ENCODE data around the gene SPC24. TPM values are rescaled to one million over a fixed set of nuclear protein-coding genes. Genes with fewer than 3 reads are reported as not detected.

The SPC24 gene
- total and polyA plus RNA-seq, 9 donors = 0.47 to 2.7 (median 0.99) TPM; not detected in 1

DNA sequence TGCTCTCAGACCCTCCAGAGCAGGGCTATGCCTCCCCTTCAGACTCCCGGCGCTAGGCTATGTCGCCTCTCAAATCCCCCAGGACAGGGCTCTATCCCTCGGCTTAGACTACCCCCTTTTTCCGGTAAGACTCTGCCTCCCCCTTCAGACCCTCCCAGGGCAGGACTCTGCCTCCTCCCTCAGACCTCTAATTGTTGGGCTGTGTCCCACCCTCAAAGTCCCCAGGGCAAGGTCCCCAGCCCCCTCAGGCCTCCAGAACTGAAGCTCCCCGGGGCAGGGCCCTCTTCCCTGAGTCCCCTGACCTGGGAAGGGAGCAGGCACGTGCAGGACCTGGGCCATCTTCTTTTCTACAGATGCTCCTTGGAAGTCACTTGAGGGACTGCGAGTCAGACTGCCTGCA lies 38.6 kb upstream of the SPC24 start:
- 31 to 35% (median 31%) methylated on average over 7 to 8 of the region's 8 CpGs for WGBS, 3 donors
- H3K27me3 ChIP-seq = no peaks in the 10 kb centered on the region
- intact Hi-C loops (cut with DNase I) = no loop called here
- DNase-seq = no peak
- H3K36me3 ChIP-seq = no peaks in the 10 kb centered on the region
- H3K27ac ChIP-seq = peak overlapping the region; percentile 76 to 86
- peak overlapping the region; percentile 91 for H3K4me3 ChIP-seq
- H3K4me1 ChIP-seq (ENCODE audit: insufficient read depth) = peaks cover 21% of the 10 kb centered on the region
- TF ChIP-seq EP300 (IDR thresholded peaks at IDR 0.05) (no peak), CTCF (IDR thresholded peaks at IDR 0.05) (no peak), POLR2A (IDR thresholded peaks at IDR 0.05) (no peak)
- H3K9me3 ChIP-seq = no peaks in the 10 kb centered on the region

DNA sequence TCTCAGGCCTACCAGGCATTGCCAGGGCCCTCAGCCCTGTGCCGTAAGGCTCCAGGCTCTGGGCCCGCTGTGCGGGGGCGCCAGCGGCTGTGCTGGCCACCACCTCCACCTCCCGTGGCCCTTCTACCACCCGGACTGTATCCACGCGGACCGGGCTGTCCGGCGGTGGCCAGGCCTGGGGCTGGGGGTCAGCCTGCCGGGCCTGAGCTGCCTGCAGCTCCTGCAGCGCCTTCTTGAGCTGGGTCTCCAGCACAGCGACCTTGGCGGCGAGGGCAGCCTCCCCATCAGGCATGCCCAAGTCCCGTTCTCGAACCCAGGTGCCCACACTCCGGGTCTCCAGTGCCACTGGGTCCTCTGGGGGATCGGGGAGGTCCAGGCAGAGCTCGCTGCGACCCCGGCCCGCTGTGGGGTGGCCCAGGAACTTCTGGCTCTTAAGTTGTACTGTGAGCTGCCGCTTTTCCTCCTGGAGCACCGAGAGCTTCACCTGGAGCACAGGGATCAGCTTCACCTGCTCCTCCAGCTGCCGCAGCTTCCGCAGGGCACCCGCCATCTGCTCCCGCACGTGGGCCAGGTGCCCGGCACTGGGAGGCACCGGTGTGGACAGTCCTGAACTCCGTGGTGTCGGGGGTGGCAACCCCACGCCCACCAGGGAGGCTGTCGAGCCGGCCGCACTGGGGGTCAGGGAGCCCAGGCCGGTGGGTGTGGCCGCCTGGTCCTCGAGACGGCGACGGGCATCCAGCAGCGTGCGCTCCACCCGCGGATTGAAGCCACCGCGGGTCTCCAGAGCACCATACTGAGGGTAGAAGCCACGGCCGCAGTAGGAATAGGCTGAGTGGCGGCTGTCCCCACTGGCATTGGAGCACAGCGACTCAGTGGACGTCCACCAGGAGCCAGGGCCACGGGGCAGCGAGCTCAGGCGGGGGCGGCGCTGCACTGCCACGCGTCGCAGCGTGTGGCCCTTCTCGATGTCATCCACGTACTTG lies 37.7 kb upstream of the SPC24 start:
- Histone ChIP-seq H3K27ac (peak overlapping the region; percentile 76 to 86), H3K4me1 (ENCODE audit: insufficient read depth) (peaks cover 25% of the 10 kb centered on the region), H3K9me3 (no peaks in the 10 kb centered on the region), H3K4me3 (no peak overlapping the region), H3K36me3 (no peaks in the 10 kb centered on the region), H3K27me3 (no peaks in the 10 kb centered on the region)
- no peak for TF ChIP-seq EP300 (IDR thresholded peaks at IDR 0.05)
- TF ChIP-seq POLR2A (IDR thresholded peaks at IDR 0.05) = no peak
- TF ChIP-seq CTCF (IDR thresholded peaks at IDR 0.05) = no peak
- peak in 3 of 5 donors; percentile 37 to 47 (median 44) for DNase-seq
- intact Hi-C loops (cut with DNase I) = no loop called here
- WGBS, 3 donors = 58 to 82% (median 59%) methylated on average over 36 to 68 of the region's 68 CpGs

DNA sequence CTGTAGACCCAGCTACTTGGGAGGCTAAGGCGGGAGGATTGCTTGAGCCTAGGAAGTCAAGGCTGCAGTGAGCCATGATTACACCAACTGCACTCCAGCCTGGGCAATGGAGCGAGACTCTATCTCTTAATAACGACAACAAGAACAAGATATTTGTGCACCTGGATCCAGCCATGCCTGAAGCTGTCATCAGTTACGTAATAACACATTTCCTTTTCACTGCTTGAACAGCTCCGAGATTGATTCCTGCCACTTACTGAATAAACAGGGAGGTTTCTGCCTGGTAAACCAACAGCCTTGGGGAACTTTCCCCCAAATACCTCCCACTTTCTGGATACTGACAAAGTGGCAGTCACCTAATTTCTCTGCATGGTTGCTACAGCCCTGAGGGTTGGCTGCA lies 36.4 kb upstream of the SPC24 start:
- no peak for DNase-seq

GRCh38 chr19:11191273-11191755 lies 35.7 kb upstream of the SPC24 start:
- intact Hi-C loops (cut with DNase I) = no loop called here
- H3K36me3 ChIP-seq = no peaks in the 10 kb centered on the region
- H3K27me3 ChIP-seq = no peaks in the 10 kb centered on the region
- TF ChIP-seq EP300 (IDR thresholded peaks at IDR 0.05) (no peak), POLR2A (IDR thresholded peaks at IDR 0.05) (no peak), CTCF (IDR thresholded peaks at IDR 0.05) (no peak)
- peak; percentile 45 to 64 (median 54) for DNase-seq
- H3K9me3 ChIP-seq = no peaks in the 10 kb centered on the region
- peak overlapping the region in 1 of 2 donors; percentile 47 for H3K27ac ChIP-seq
- peaks cover 31% of the 10 kb centered on the region for H3K4me1 ChIP-seq (ENCODE audit: insufficient read depth)
- H3K4me3 ChIP-seq = no peak overlapping the region
- 41 to 58% (median 54%) methylated on average over 8 of the region's 8 CpGs for WGBS, 3 donors

More for the DNA sequence above, 36.4 kb upstream of the SPC24 start:
- 57 to 77% (median 65%) methylated on average over 5 of the region's 5 CpGs for WGBS, 3 donors
- no peaks in the 10 kb centered on the region for H3K9me3 ChIP-seq
- H3K4me3 ChIP-seq = no peak overlapping the region
- H3K36me3 ChIP-seq = no peaks in the 10 kb centered on the region
- H3K27ac ChIP-seq = peak overlapping the region in 1 of 2 donors; percentile 47
- intact Hi-C loops (cut with DNase I) = no loop called here
- H3K27me3 ChIP-seq = no peaks in the 10 kb centered on the region
- no peak for TF ChIP-seq CTCF (IDR thresholded peaks at IDR 0.05)
- TF ChIP-seq POLR2A (IDR thresholded peaks at IDR 0.05) = no peak
- TF ChIP-seq EP300 (IDR thresholded peaks at IDR 0.05) = no peak
- peaks cover 28% of the 10 kb centered on the region for H3K4me1 ChIP-seq (ENCODE audit: insufficient read depth)
